HG03439 (cell line): ENCODE measurements around the gene ATG9A.
A peak's percentile ranks its signal among the peaks of the same experiment; 100 is the strongest.

ENCODE experiments used
- ATAC-seq: cut with Tn5 transposase; IDR thresholded peaks from one replicate; pipeline ENCODE4 v1.9.1; 2021; ENCODE audit warnings: mild to moderate bottlenecking, moderate library complexity; ENCODE audit not compliant: unreplicated experiment

The ATG9A gene

DNA sequence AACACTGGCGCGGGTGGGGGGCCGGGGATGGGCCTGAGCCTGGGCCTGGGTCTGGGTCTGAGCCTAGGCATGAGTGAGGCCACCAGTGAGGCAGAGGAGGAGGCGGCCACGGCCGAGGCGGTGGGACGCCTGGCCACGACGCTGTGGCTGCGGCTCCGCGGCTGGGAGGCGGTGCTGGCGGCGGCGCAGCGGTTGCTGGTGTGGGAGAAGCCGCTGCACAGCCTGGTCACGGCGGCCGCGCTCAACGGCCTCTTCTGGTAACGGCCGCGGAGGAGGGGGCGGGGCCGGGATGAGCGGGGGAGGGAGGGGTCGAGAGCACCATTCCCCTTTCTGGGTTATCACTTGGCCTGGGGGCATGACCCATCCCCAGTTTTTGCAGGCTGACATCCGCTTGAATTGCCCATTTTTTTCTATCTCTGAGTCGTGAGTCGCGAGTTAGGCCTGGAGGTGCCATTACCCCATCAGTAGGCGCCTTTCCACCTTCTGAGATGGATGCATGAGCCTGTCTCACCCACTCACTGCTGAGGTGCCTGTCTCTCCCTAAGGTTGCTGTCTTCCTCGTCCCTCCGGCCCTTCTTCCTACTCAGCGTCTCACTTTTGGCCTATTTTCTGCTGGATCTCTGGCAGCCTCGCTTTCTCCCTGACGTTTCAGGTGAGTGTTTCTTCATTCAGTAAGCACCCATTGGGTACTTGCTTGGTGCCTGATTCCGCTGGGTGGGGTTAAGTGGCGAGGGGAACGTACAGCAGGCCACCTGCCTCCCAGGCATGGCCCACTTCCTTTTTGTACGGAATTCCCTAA, 50.9 kb downstream of the ATG9A start:
- ATAC-seq, result peak; percentile 27

DNA sequence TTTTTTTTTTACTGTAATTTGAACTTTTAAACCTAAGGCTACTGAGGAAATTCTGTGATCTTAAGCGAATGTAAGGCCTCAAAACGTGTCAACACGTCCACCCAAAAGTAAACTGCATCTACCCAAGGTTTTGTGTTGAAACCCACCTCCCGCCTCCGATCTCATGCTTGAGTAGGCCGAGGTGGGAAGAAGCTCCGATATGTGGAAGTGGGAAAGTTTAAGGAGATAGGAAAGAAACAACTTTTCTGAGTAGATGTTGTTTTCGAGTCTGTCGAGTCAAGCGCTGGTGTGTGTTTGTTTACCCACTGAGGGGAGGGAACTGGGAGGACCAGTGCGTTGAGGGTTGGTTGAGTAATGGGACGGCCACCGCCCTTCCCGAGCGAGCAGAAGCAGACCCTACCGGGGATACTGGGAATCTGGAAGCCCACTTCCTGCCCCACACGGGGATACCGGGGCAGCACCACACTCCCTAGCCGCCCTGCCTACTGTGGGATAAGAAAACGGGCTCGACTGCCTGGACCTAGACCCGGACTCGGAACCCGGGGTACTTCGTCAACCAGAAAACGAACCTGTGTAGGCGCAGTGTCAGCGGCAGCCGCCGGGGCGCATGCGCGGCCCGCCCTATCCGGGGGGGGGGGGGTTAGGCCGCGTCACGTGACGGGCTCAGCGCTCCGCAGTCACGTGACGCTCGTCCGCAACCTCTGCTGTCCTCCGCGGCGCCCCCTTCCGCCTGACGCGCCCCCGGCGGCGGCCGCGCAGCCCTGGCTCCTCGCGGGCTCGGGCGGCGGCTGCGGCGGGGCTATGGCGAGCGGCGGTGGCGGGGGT, 51.7 kb downstream of the ATG9A start, which contains the start of gene RETREG2:
Gene RETREG2, plus strand, starts transcription at position 724 of the 825 bp plus-strand sequence. Its CDS starts 78 bp downstream, at position 802.
- ATAC-seq, result peak; percentile 40

DNA sequence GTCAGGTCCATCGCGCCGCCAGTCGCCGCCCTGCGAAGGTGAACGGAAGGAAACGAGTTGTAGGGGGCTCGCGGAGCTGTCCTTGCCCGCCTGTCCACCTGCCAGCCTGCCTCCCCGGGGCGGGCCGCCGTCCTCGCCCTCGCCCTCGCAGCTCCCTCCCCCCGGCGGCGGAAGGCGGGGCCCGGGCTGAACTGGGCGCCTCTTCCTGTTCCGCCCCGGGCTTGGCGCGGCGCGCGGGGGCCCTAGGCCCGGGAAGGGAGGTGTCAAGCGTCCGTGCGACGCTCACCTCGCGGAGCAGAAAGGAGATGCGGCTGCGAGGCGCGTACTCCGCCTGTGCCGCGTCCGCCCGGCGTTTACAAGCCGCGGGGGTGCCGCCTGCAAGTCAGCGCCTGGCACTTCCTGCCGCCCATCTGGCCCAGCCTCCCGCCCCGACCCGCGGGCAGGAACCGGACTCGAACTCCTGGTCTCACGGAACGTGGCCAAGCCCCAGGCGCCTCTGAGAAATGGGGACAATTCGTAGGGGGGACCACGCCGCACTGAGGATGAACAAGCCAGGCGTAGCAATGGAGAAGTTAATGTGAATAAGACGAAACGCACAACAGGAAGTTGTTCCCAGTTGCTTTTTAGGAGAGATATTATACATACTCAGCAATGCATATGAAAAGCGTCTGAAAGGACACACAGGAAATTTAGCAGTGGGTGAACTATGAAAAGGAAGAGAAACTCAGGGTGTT, 52.5 kb downstream of the ATG9A start, which contains the start of gene CNPPD1:
Gene CNPPD1, minus strand, starts transcription at position 108 of the 734 bp plus-strand sequence. Its CDS starts 97 bp downstream, at position 11.
- peak; percentile 67 for ATAC-seq

DNA sequence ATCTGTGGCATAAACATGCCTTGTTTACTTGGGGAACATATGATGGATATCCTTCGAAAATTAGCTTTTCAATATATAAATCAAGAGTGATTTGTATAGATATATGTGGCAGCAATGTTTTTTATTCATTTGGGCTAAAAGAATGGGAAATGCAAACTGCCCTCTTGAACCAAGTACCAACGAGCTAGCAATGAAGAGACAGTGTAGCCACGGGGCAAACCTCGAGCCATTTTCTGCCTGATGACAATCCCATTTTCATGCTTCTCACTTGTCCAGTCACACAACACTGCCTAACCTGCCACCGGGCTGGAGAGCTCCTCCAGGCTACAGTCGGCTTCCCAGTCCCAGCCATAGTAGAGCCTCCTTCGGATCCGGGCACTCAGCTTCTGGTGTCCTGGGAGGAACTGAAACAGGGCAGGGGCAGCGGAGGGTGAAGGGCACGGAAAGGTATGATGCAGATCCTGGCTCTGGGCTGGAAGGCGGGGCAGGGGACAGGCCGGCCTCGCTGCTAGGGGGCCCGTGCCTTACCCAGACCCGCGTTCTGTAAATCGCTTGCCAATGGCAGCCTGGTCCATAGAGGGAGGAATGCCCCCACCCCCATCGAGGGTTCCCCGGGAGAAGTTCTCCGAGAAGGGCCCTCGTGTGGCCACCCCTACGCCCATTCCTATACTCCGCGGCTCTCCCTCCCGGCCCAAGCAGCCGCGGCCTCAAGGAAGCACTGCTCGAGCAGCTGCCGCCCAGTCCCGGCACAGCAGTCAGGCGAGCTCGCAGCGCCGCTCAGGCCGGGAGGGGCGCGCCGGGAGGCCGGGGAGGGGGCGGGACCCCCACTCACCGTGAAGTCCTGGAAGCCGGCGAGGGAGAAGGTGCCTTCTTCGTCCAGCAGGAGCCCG, 53.3 kb downstream of the ATG9A start:
- ATAC-seq, result peak; percentile 8

DNA sequence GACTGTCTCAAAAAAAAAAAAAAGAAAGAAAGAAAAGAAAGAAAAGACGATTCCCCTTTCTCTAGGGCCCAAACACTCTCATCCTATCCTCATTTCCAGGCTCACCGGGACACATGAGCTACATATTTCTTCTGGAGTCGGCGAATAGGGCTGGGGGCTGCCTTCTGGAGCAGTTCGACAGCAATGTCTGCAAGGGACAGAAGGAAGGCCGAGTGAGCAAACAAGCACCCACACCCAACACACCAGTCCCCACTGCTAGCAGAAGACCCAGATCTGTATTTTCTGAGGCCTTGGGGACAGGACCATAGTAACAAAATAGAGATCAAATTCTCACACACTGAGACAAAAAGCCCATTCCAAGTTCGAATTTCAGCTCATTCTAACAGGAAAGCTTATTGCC, 54.0 kb downstream of the ATG9A start:
- ATAC-seq, result no peak

DNA sequence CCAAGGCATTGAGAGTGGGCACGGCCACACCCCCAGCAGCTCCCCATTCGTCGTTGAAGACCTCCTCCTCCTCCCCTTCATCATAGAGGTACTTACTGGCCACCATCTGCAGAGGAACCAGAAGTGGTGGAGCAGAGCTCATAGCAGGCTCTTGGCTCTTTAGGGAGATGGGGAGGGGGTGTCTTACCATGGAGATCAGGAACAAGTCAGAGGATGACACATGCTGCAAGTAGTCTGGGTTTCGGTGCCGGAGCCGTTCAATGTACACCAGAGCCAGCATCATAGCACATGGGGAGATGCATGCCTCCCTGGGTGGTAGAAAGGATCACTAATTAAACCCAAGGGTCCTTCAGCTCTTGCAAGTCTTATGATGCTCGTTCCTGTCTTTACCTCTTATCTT, 54.6 kb downstream of the ATG9A start:
- no peak for ATAC-seq

DNA sequence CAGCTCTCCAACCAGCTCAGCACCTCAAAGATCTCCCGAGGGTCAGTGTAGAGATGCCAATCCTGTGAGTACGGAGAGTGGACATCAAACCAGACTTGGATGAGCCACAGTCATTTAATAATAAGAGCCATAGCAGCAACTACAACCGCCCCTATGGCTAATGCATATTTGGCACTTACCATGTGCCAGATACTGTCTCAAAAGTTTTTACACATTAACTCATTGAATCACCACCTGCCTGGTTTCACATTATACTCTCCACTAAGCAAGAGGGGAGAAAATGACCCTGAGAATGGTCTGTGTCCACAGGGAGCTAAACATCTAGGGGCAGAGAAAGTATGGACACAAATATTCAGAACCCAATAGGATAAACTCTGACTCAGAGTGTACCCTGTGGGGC, 55.3 kb downstream of the ATG9A start:
- ATAC-seq, result no peak

DNA sequence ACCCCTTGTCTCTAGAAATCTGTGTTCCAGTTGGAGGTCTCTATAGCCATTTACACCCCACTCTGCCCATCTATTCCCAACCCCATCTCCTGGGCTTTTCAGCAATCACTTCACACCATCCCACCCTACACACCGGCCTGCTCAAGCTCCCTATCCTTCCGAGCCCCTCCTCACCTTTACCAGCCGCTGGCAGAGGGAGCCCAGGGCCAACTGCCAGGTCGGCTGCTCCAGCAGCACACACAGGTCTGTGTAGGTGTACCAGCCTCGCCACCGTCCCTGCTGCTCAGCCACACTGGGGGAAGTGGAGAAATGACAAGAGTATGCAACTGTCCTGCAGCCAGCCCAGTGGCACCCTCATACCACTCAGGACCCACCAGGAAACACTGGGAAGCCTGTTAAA, 56.3 kb downstream of the ATG9A start:
- no peak for ATAC-seq

DNA sequence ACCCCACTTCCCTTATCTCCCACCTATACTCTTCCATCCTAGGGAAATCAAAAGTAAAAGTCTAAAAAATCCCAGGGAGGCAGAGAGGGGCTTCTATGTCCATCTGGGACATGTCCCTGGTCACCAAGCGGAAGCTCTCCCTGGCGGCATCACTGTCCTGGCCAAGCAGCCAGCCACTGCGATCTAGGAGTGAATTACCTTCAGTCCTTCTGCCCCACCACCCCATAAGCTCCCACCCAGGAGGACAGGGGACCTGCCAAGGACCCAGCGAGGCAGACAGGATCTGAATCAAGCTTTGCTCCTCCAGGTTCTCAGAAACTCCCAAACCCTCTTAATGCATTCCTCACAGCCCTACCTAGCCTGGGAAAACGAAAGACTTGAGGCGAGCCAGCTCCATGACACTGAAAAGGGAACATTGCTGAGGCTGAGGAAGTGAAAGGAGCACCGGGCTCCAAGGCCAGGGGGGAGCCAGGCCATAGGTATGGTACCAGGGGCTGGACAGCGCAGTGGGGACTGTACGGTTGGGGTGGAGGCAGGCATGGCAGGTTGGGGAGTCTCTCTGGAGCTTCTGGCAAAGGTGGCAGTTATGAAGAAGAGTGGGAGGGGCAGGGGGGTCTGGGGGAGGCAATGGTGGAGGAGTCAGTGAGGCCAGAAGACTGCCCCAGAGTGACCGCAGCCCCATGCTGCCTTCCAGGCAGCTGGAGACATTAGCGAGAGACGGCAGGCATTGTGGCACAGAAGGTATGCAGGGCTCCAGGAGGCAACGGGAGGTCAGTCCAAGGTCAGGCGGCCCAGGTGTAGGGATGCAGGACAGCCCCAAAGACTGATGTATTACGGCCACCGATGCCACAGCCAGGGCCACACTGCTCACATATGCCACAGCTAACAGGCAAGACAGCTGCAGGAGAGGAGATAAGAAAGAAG, 56.9 kb downstream of the ATG9A start:
- no peak for ATAC-seq

DNA sequence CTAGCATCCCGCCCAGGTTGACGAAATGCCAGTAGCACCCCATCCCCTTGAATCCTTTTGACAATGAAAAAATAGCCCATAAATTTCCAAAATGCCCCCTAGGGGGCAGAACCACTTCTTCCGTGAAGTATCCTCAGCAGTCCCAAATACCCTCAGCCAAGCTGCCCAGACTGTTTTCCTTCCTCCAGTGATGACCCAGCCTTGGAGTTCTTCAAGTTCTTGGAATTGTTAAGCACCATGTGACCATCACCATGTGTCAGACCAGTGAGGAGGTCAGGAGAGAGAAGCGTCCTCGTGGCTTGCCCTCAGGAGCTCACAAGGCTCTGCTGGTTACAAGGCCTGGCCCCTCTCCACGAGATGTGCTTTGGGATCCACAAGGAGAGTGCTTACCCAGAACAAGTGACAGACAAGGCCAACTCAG, 58.2 kb downstream of the ATG9A start:
- no peak for ATAC-seq

DNA sequence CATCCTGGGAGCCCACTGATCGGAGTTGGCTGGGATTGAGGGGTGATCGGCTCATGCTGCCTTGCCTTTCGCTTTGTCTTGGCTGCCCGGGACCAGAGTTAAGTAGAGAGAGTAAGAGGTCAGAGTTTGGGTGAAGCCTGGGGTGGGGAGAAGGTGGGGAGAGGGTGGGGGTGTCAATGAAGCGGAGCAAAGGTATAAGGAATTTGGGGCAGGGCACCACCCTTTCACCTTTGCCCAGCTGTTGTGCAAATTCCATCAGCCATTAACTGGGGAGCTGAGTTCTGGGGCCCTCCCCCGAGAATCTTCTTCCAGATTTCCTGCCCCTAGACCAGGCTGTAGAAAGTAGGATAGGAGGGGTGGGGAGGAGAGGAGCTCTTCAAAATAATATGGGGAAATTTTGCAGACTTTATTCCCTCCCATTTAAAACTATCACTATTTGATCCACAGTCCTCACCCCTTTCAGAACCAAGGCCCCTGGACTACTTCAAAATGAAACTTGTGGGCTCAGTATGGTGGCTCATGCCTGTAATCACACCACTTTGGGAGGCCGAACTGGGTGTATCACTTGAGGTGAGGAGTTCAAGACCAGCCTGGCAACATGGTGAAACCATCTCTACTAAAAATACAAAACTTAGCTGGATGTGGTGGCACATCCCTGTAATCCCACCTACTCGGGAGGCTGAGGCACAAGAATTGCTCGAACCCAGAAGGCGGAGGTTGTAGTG, 59.3 kb downstream of the ATG9A start, which contains the start of gene SLC23A3:
Gene SLC23A3, minus strand, starts transcription at position 100 of the 725 bp plus-strand sequence. Its CDS starts 45 bp downstream, at position 55.
- no peak for ATAC-seq
